BE2C (cell line): Measurements from ENCODE around the gene KCNH1.

Source experiments
- DNase-seq: peaks from one replicate; pipeline ENCODE4 v3.0.0-alpha.2; 2020
- H3K27me3 ChIP-seq: fragments of 250-450 bp; sonication (Bioruptor Pico); 2 replicates; pipeline ENCODE4 v1.5.1; 2020; ENCODE audit warnings: mild to moderate bottlenecking
- H3K36me3 ChIP-seq: fragments of 250-450 bp; sonication (Bioruptor Pico); 2 replicates; pipeline ENCODE4 v1.5.1; 2020; ENCODE audit warnings: mild to moderate bottlenecking
- H3K4me1 ChIP-seq: fragments of 250-450 bp; sonication (Bioruptor Pico); 2 replicates; pipeline ENCODE4 v1.5.1; 2020
- H3K4me3 ChIP-seq: 2 replicates; pipeline ENCODE4 v1.5.1; 2011; ENCODE audit warnings: low read depth, low read length
- H3K9me3 ChIP-seq: fragments of 250-450 bp; sonication (Bioruptor Pico); 2 replicates; pipeline ENCODE4 v1.5.1; 2020
- TF ChIP-seq, protein P1 (sequence below): IDR thresholded peaks from 2 replicates; pipeline ENCODE4 v1.5.1; 2012; ENCODE audit warnings: mild to moderate bottlenecking, low read depth, low read length

Gene KCNH1

DNA sequence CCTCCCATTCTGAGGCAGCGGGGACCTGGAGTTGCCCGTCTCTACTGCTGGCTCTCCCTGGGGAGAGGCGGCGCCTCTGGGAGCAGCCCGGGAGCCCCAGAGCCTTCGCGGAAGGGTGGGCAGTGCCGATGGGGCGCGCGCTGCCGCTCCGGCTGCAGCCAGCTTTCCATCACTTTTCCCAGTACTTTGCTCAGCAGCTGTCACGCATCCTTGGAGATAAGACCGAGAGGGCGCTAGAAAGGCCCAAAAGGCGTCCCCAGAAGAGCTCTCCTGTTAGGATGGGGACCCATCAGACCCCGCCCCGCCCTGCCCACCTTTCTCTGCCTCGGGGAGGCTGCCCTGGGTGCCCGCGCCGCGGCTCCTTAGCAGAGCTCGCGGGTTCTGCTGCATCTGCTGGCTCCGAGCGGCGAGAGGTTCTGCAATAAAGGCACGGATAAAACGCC, 534 bp downstream of the KCNH1 start:
- TF ChIP-seq, protein P1, sequence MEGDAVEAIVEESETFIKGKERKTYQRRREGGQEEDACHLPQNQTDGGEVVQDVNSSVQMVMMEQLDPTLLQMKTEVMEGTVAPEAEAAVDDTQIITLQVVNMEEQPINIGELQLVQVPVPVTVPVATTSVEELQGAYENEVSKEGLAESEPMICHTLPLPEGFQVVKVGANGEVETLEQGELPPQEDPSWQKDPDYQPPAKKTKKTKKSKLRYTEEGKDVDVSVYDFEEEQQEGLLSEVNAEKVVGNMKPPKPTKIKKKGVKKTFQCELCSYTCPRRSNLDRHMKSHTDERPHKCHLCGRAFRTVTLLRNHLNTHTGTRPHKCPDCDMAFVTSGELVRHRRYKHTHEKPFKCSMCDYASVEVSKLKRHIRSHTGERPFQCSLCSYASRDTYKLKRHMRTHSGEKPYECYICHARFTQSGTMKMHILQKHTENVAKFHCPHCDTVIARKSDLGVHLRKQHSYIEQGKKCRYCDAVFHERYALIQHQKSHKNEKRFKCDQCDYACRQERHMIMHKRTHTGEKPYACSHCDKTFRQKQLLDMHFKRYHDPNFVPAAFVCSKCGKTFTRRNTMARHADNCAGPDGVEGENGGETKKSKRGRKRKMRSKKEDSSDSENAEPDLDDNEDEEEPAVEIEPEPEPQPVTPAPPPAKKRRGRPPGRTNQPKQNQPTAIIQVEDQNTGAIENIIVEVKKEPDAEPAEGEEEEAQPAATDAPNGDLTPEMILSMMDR, result no peak
- peak; percentile 31 for DNase-seq
- peak overlapping the region; percentile 57 for H3K4me3 ChIP-seq

GRCh38 chr1:211132721-211133392, 1.1 kb downstream of the KCNH1 start:
- Histone ChIP-seq H3K27me3 (peaks cover 40% of the 10 kb centered on the region), H3K4me1 (no peaks in the 10 kb centered on the region), H3K9me3 (no peaks in the 10 kb centered on the region), H3K36me3 (no peaks in the 10 kb centered on the region), H3K4me3 (peak overlapping the region; percentile 57)
- TF ChIP-seq, protein P1, result no peak
- DNase-seq, result no peak

More for the DNA sequence above, 534 bp downstream of the KCNH1 start:
- H3K27me3 ChIP-seq, result peaks cover 41% of the 10 kb centered on the region
- H3K36me3 ChIP-seq, result no peaks in the 10 kb centered on the region
- H3K9me3 ChIP-seq, result no peaks in the 10 kb centered on the region
- no peaks in the 10 kb centered on the region for H3K4me1 ChIP-seq

- no peaks in the 10 kb centered on the region for H3K9me3 ChIP-seq
- no peaks in the 10 kb centered on the region for H3K4me1 ChIP-seq
Measured at GRCh38 chr1:211129776-211130175, 4.2 kb downstream of the KCNH1 start.

GRCh38 chr1:211127166-211127565, 6.8 kb downstream of the KCNH1 start:
- H3K9me3 ChIP-seq, result no peaks in the 10 kb centered on the region

More at GRCh38 chr1:211129776-211130175, 4.2 kb downstream of the KCNH1 start:
- no peak for DNase-seq
- Histone ChIP-seq H3K4me3 (no peak overlapping the region), H3K27me3 (peaks cover 39% of the 10 kb centered on the region), H3K36me3 (no peaks in the 10 kb centered on the region)
- TF ChIP-seq, protein P1, result no peak

GRCh38 chr1:211126622-211127021, 7.3 kb downstream of the KCNH1 start:
- Histone ChIP-seq H3K4me3 (no peak overlapping the region), H3K4me1 (no peaks in the 10 kb centered on the region), H3K9me3 (no peaks in the 10 kb centered on the region), H3K27me3 (peaks cover 17% of the 10 kb centered on the region; the same call in 1 of the 2 replicates), H3K36me3 (no peaks in the 10 kb centered on the region)
- TF ChIP-seq, protein P1, result no peak
- DNase-seq, result no peak

More at GRCh38 chr1:211127166-211127565, 6.8 kb downstream of the KCNH1 start:
- no peaks in the 10 kb centered on the region for H3K4me1 ChIP-seq
- H3K27me3 ChIP-seq, result peaks cover 22% of the 10 kb centered on the region
- TF ChIP-seq, protein P1, result no peak
- no peak for DNase-seq
- no peak overlapping the region for H3K4me3 ChIP-seq
- H3K36me3 ChIP-seq, result no peaks in the 10 kb centered on the region

DNA sequence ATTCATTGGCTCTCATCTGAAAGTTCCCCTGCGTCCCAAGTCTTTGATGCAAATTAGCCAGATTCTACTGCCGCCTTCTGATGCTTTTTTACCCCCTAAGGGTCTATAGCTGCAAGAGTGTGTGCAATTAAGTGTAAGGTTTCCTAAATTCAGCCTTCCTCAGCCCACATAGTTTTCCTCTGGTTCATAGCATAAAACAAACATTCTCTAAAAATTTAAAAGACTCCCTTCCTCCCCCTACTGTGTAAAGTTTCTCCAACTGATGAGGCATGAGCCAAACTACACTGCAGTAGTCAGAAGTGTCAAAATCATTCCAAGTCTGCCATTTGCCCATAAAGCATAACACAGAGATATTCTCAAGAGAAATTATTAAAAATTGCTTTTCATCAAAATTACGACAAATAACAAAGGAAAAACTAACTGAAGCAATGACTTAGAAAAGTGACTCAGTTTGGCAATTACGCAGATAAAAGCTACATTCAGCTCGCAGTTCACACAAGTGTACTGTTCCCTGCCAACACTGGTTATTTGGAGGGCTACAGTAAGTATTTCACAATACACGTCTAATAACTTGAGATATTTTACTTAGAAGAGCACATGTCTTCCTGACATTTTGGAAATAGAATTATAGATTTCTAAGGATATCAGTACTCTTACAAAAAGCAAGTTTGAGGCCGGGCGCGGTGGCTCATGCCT, 15.4 kb downstream of the KCNH1 start:
- Histone ChIP-seq H3K27me3 (no peaks in the 10 kb centered on the region; the same call in none of the 2 replicates), H3K4me1 (no peaks in the 10 kb centered on the region), H3K36me3 (no peaks in the 10 kb centered on the region), H3K9me3 (no peaks in the 10 kb centered on the region), H3K4me3 (no peak overlapping the region)
- TF ChIP-seq, protein P1, result no peak
- DNase-seq, result no peak
